EL (cell line): ENCODE results near the gene JPH2.
"Not testable (repeated sequence)": the region's sequence is repeated elsewhere in the genome, so short reads cannot be mapped to it uniquely, and the experiment has no call there.

Experiments used
- DNase-seq: peaks from one replicate; pipeline ENCODE4 v3.0.0-alpha.2; 2016

Gene JPH2

GRCh38 chr20:44211177-44212039 is 24.4 kb upstream of the JPH2 start:
- DNase-seq, result peak; percentile 45

- peak; percentile 98 for DNase-seq
These were observed 23.6 kb upstream of the JPH2 start, which contains the start of gene OSER1 for GRCh38 chr20:44210406-44211176. OSER1 (minus strand) TSS chr20:44210771; CDS start chr20:44206957, 3,814 bp downstream.

DNA sequence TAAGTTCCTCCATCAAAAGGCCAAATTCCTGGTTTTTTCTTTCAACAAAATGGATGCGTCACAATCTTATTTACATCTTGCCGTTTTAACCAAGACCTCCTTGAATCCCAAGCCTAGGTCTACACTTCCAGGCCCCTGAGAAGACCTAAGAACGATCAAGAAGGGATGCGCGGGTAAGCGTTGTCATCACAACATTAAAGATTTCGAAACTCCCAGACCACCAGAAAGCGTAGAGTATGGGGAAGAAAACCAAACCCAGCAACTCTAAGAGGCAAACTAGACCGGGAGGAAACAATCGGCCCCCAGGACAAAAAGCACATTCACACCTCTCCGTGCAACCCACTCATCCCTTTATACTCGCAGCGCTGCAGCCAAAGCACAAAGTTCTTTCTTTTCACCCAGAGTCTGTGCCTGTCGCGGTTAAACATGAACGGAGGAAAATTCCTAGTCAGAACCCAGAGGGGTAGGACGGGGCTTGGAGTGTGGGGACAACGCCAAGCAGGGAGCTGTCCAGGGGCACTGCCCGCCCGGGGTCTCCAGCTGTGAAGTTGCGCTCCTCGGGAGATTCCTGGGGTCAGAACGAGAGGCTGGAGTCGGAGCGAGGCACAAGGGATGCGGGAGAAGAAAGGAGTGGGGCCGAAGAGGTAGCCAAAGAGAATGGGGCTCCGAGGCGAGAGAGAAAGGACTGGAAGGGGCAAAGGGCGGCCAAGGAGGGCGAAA is 22.9 kb upstream of the JPH2 start:
- peak; percentile 25 for DNase-seq

DNA sequence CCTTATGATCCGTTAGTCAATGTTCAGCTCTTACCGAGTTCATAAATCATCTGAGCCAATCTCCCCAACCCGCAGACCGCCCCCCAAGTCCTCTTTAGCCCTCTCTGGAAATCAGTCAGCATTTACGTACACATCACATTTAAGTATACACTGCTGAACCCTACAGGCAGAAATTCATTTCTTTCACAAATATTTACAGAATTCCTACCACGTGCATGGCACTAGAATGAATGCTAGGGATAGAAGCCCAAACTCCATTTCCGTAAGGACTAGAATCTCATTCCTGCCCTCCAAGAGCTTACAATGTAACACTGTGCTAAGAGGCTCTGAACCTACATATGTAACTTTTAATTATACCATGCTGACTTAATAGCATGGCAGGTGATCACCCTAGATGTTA is 21.8 kb upstream of the JPH2 start:
- DNase-seq, result peak; percentile 53

DNA sequence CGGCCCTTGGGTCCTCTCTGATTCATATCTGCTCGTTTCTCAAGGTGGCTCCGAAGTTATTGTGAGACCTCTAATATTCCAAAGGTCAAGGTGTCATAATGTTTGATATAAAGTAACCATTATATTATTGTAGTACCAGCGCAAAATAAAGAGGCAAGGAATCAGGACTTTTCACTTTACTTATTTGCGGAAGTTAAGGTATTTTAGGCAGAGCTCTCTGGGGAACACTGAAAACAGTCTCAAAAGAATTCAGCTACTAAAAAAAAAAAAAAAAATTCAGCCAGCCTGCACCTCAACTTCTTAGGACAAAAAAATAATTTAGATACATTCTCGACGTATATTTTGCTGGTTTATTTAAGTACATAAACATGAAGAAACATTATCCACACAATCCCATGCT is 21.2 kb upstream of the JPH2 start:
- no peak for DNase-seq

DNA sequence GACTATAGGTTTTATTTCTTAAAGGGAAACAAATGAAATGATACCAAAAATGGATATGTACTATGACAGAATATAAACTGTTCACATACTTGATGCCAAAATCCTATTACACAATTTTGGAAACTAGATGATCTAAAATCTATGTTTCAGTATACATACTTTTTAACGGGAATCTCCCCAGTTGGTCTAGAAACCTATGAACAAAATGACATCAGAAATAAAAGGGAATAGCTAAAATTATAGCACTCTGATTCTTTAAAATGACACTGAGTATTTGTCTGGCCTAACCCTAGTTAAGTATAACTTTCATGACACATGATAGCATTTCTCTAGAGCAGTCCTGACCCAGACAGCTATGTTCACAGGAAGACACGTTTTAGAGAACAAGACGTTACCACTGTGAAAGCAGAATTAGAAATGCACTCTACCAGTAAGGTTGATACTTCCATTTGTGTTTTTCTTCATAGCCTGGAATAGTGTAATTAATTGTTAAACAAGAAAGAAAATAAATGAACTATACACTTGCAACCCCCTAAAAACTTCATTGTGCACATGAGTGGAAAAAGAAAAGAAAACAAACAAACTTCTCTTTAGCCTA is 20.2 kb upstream of the JPH2 start:
- no peak for DNase-seq

DNA sequence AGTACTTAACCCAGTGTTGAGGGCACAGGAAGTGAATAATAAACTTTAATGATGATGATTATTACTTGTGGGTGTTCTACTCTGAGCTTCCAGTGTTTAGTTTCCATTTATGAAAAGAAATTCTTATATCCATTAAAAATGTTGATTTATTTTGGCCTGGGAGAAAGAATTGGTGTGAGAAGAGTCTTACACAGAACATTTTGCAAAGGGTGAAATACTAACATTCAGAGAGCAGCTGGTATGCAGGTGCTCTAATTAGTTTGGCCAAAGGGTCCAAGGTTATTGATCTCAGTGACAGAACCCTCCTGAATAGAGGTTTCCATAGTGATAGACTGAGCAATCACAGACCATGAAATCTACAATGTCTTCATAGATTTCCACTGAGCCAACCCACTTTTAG is 19.1 kb upstream of the JPH2 start:
- DNase-seq, result no peak

DNA sequence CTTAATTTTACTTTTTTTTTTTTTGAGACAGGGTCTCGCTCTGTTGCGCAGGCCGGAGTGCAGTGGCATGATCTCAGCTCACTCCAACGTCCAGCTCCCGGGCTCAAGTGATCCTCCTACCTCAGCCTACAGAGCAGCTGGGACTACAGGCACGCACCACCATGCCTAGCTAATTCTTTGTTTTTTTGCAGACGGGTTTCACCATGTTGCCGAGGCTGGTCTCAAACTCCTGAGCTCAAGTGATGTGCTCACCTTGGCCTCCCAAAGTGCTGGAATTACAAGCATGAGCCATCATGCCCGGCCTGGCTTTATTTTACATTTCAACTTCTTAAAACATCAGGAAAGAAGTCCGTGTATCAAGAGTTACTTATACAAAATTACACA is 17.8 kb upstream of the JPH2 start:
- no peak for DNase-seq

- peak; percentile 92 for DNase-seq
These were observed 17.3 kb upstream of the JPH2 start for GRCh38 chr20:44204156-44204831.

- DNase-seq, result peak; percentile 54
These were observed 16.2 kb upstream of the JPH2 start for GRCh38 chr20:44203161-44203560.

DNA sequence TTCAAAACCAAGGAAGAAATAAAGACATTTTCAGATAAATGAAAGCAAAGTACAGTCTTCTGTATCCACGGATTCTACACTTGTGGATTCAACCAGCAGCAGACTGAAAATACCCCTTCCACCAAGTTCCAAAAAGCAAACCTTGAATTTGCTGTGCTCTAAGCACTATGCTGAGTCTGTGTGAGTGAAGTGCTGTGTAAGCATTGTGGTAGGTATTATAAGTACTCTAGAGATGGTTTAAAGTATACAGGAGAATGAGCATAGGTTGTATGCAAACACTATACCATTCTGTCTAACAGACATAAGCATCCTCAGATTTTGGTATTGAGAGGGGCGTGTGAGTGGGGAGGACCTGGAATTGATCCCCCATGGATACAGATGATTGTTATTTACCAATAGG is 14.0 kb upstream of the JPH2 start:
- no peak for DNase-seq

- peak; percentile 54 for DNase-seq
These were observed 13.4 kb upstream of the JPH2 start for GRCh38 chr20:44200371-44200770.

- DNase-seq, result no peak
These were observed 12.9 kb upstream of the JPH2 start for GRCh38 chr20:44199877-44200276.

- no peak for DNase-seq
These were observed 11.9 kb upstream of the JPH2 start for GRCh38 chr20:44198872-44199271.

- no peak for DNase-seq
These were observed 9.3 kb upstream of the JPH2 start for GRCh38 chr20:44196271-44196670.

GRCh38 chr20:44195605-44196004 is 8.6 kb upstream of the JPH2 start:
- no peak for DNase-seq

DNA sequence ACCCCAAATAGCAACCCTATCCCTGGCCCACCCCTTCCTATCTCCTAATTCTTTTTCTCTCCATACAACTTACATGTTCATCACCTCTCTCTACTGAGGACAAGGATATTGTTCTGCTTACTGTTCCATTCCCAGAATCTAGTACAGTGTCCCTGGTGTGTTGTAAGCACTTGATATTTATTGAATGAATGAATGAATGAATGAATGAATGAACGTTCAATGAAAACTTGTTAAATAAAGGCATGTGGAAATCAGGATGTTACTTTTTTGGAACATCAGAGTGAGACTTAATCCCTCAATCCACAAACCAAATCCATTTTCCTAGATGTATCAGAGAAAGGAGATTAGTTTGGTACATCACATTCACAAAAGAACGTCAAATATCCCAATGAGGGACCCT is 6.8 kb upstream of the JPH2 start:
- DNase-seq, result no peak

DNA sequence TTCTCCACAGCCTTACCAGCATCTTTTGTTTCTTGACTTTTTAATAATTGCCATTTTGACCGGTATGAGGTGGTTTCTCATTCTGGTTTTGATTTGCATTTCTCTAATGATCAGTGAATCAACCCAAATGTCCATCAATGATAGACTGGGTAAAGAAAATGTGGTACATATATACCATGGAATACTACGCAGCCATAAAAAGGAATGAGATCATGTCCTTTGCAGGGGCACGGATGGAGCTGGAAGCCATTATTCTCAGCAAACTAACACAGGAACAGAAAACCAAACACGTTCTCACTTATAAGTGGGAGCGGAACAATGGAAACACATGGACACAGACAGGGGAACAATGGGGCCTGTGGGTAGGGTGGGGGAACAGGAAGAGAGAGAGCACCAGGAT is 4.7 kb upstream of the JPH2 start:
- not testable (repeated sequence) for DNase-seq

DNA sequence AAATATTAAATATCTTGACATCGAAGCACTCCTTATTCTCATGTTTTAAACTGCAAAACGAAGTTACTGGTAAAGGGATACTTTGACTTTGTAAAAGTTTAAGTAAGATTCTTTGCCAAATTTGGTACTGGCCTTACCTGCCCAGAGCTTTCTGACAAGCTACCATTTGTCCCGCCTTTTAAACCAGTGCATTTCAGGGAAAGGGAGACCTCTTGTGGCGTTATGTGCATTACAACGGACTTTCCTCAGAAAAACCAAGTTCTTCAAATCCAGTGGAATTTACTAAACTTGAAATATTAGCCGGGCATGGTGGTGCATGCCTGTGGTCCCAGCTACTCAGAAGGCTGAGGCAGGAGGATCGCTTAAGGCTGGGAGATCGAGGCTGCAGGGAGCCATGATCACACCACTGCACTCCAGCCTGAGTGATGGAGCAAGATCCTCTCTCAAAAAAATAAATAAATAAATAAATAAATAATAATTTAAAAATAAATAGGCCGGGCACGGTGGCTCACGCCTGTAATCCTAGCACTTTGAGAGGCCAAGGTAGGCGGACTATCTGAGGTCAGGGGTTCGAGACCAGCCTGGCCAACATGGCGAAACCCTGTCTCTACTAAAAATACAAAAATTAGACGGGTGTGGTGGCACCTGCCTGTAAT is 3.3 kb upstream of the JPH2 start:
- DNase-seq, result peak; percentile 83

DNA sequence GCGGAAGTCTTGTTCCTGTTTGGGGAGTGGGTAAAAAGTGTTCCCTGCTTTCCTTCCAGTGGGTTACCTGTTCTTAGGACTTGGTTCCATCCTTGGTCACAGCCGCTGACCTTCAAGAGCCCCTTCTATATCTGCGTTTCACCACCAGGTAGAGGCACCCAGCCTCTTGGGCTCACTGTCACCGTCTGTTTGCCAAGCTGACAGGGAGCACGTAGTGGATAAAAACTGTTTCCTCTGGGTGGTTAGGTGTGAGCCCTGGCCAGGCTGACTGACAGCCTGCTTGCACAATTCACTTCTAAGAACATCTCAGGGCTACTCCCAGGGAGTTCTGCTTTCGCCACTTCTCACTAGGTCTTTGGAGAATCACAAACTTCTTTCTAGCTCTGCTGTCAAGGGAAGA is 1.8 kb upstream of the JPH2 start:
- no peak for DNase-seq

DNA sequence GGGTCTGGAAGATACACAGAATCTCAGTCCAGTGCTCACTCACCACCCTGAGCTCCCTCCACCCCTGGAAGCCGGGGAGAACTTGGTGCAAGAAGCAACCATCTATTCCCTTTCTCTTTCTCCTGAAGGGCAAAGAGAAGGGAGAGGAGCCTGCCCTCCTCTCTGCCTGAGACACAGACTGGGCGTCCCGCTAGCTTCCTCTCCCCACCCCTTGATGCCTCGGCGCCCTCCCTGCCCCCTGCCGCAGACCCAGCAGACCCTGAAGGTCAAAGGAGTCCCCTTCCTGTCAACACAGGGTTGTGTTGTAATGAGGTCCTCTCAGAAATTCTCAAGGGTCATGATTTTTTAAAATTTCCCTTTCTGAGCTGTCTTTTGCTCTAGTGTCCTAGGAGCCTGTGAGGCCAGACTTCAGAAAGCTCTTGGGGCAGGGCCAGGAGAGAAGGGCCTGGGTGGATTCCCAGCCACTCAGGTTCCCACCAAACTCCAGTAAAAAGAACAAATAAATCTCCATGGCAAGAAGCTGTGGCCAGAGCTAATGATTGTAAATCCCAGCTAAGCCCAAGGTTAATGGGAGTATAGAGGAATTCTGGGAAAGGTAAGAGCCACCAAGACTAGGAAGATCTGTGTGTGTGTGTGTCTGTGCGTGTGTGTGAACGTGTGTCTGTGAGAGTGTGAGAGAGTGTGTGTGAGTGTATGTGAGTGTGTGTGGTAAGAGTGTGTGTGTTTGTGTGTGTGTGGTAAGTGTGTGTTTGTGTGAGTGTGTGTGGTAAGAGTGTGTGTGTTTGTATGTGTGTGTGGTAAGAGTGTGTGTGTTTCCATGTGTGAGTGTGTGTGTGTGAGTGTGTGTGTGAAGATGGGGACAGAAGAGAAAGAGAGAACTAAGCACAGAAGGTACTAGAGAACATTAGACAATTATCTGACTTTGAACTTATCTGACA is 1.1 kb upstream of the JPH2 start:
- DNase-seq, result peak; percentile 78
